Measurements from ENCODE around the gene ZNF800.

The ZNF800 gene

DNA sequence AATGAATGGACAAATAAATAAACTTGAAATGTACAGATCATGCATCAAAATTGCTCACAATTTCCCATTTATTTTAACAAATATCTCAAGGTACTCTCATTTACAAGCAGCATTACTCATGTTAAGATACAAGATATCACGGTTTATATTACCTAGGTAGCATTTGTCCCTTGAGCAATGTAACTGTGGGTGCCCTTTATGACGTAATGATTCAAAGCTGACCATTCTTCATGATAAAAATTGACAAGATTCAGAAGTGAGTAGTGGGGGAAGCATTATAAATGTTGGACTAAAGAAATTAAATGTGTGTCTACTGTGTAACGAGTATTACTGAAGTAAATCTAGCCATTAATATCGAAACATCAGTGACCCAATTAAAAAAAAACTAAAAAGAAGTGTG lies 71.5 kb downstream of the ZNF800 start:
- Histone ChIP-seq H3K4me3 (ENCODE audit: low read depth, low read length) (no peak overlapping the region), H3K27ac (ENCODE audit: extremely low read depth, low read depth, low read length) (no peak overlapping the region), H3K9me3 (ENCODE audit: control insufficient read depth, insufficient read depth, low read depth, low read length) (no peaks in the 10 kb centered on the region), H3K4me1 (ENCODE audit: control insufficient read depth, insufficient read depth, low read length) (no peaks in the 10 kb centered on the region), H3K36me3 (ENCODE audit: control insufficient read depth in 2 of 2, insufficient read depth in 1 of 2, low read length in 2 of 2) (no peaks in the 10 kb centered on the region)
- CTCF ChIA-PET = interaction anchor here (1.5 kb wide), 1 partner anchor 126 kb away, joined by 3 read pairs; no protein-coding TSS in a partner anchor
- TF ChIP-seq, protein P1, sequence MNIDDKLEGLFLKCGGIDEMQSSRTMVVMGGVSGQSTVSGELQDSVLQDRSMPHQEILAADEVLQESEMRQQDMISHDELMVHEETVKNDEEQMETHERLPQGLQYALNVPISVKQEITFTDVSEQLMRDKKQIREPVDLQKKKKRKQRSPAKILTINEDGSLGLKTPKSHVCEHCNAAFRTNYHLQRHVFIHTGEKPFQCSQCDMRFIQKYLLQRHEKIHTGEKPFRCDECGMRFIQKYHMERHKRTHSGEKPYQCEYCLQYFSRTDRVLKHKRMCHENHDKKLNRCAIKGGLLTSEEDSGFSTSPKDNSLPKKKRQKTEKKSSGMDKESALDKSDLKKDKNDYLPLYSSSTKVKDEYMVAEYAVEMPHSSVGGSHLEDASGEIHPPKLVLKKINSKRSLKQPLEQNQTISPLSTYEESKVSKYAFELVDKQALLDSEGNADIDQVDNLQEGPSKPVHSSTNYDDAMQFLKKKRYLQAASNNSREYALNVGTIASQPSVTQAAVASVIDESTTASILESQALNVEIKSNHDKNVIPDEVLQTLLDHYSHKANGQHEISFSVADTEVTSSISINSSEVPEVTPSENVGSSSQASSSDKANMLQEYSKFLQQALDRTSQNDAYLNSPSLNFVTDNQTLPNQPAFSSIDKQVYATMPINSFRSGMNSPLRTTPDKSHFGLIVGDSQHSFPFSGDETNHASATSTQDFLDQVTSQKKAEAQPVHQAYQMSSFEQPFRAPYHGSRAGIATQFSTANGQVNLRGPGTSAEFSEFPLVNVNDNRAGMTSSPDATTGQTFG (tag by site-specific recombination; IDR thresholded peaks at IDR 0.05; ENCODE audit: borderline replicate concordance) = no peak
- TF ChIP-seq, protein P2, sequence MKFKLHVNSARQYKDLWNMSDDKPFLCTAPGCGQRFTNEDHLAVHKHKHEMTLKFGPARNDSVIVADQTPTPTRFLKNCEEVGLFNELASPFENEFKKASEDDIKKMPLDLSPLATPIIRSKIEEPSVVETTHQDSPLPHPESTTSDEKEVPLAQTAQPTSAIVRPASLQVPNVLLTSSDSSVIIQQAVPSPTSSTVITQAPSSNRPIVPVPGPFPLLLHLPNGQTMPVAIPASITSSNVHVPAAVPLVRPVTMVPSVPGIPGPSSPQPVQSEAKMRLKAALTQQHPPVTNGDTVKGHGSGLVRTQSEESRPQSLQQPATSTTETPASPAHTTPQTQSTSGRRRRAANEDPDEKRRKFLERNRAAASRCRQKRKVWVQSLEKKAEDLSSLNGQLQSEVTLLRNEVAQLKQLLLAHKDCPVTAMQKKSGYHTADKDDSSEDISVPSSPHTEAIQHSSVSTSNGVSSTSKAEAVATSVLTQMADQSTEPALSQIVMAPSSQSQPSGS (tag by site-specific recombination; IDR thresholded peaks at IDR 0.05; ENCODE audit: low read depth) = peak; percentile 70
- no peak for TF ChIP-seq SALL2 (tag by site-specific recombination; IDR thresholded peaks at IDR 0.05; ENCODE audit: borderline replicate concordance)
- POLR2A ChIA-PET = no interaction called here

Data from HEK293 (cell line).